Heart right ventricle (tissue), 16 donors: ENCODE results near the gene GUCY2F. TPM values are rescaled to one million over a fixed set of nuclear protein-coding genes. Genes with fewer than 3 reads are reported as not detected.

Experiments
- ATAC-seq, 8 donors: fragments of 200-7000 bp; cut with Tn5 transposase; one replicate each; pipeline ENCODE4 v1.9.1; 2020; ENCODE audit warnings: mild to moderate bottlenecking in 8 of 8, moderate library complexity in 8 of 8, moderate number of reproducible peaks in 1 of 8
- DNase-seq, 2 donors: peaks; one replicate each; pipeline ENCODE4 v3.0.0-alpha.2; 2020
- H3K27ac ChIP-seq, 10 donors: fragments of 200-600 bp; sonication (generic) in 2 of 10; one replicate each; pipeline versions ENCODE4 v1.5.0 to v1.8.0; 2020 to 2022; ENCODE audit warnings: mild to moderate bottlenecking in 3 of 10
- H3K27me3 ChIP-seq, 7 donors: fragments of 200-600 bp; one replicate each; pipeline ENCODE4 v1.8.0; 2021 to 2022; ENCODE audit warnings: mild to moderate bottlenecking in 2 of 7
- H3K36me3 ChIP-seq, 9 donors: fragments of 200-600 bp; sonication (generic) in 1 of 9; one replicate each; pipeline versions ENCODE4 v1.5.0 to v1.8.0; 2020 to 2022; ENCODE audit warnings: mild to moderate bottlenecking in 2 of 9
- H3K4me1 ChIP-seq, 9 donors: fragments of 200-600 bp; sonication (generic) in 1 of 9; one replicate each; pipeline versions ENCODE4 v1.5.0 to v1.8.0; 2020 to 2022; ENCODE audit warnings: mild to moderate bottlenecking in 4 of 9
- H3K4me3 ChIP-seq, 10 donors: fragments of 200-600 bp; sonication (generic) in 2 of 10; one replicate each; pipeline versions ENCODE4 v1.5.0 to v1.8.0; 2020 to 2022; ENCODE audit warnings: mild to moderate bottlenecking in 7 of 10, moderate library complexity in 2 of 10
- H3K9me3 ChIP-seq, 11 donors: fragments of 200-600 bp in 10 of 11; sonication (generic) in 2 of 11; one replicate each; pipeline versions ENCODE4 v1.5.0 to v1.8.0; 2013 to 2022; ENCODE audit warnings: mild to moderate bottlenecking in 2 of 11, control low read depth in 1 of 11, moderate library complexity in 1 of 11
- WGBS, 2 donors: extraction: QIAGEN DNeasy Blood & Tissue Kit; methylation state at CpG; one replicate each; pipeline ENCODE4 v1.1.7; 2013; ENCODE audit warnings: inconsistent platforms in 1 of 2; 5-methylcytosine and 5-hydroxymethylcytosine counted together
- intact Hi-C, 10 donors: fragments of 100-400 bp; cut with DNase I; formaldehyde crosslinking; loops; one replicate each; pipeline versions ENCODE4 v1.11.1 to v1.14.2; 2022
- polyA plus RNA-seq, 2 donors: library from polyadenylated mRNA; stranded (reverse); fragments of 200-250 nt; gene quantifications; one replicate each; pipeline ENCODE4 v1.2.3, GENCODE V29; 2013
- total RNA-seq, 10 donors: library from RNA; stranded (reverse); fragmentation: NEBNext Ultra II Directional in 3 of 10; extraction: Animal tissue kit (Norgen Biotek cat#: 25700) in 3 of 10; gene quantifications; one replicate each; pipeline versions ENCODE4 v1.2.1 to v1.2.4, GENCODE V29; 2021 to 2023
- TF ChIP-seq, protein P1 (sequence below), 9 donors: fragments of 200-600 bp; sonication (generic) in 2 of 9; IDR thresholded peaks; one replicate each; pipeline versions ENCODE4 v1.5.0 to v1.8.0; 2021 to 2022; ENCODE audit warnings: antibody characterized with exemption in 9 of 9, mild to moderate bottlenecking in 5 of 9, moderate library complexity in 1 of 9
- donor health status: Arrhythmogenic right ventricular cardiomyopathy.
- donor health status: ischemic (EF 13 %, LVEDD 7.1; RV severe dilation, severe dysfunction).
- donor health status: healthy with polysubstance abuse.
- donor health status: DM: no; HTN: yes; CAD: no.
- donor health status: DM: no; HTN: no; CAD: no.
- donor health status: ischemic (EF 25% LVEDD 6.9; RV normal size, moderate dysfunction).
- donor health status: ischemic (EF 25% LVEDD 5.7; RV mildly dilated, moderate dysfunction).
- donor health status: healthy.
- donor health status: DM: yes; HTN: yes; CAD: no.
- donor health status: Ischemic cardiomyopathy.
- donor health status: ischemic (EF 35%, LVEDD 5.7; RV mildly dilated, moderate dysfunction).
- donor health status: nonischemic (EF 11% LVEDD 7.7; RV severe dilation, severe dysfunction).
- donor health status: DM: yes; HTN: yes; CAD: no.
- donor health status: PGD.
- donor health status: ischemic (EF 29% LVEDD 5.4; RV normal size, mild dysfunction).
- donor health status: nonischemic (EF 23%, LVEDD 6.1; RV moderate dilation, normal function).

GUCY2F gene
- total and polyA plus RNA-seq, 12 donors = not detected

- TF ChIP-seq, protein P1, sequence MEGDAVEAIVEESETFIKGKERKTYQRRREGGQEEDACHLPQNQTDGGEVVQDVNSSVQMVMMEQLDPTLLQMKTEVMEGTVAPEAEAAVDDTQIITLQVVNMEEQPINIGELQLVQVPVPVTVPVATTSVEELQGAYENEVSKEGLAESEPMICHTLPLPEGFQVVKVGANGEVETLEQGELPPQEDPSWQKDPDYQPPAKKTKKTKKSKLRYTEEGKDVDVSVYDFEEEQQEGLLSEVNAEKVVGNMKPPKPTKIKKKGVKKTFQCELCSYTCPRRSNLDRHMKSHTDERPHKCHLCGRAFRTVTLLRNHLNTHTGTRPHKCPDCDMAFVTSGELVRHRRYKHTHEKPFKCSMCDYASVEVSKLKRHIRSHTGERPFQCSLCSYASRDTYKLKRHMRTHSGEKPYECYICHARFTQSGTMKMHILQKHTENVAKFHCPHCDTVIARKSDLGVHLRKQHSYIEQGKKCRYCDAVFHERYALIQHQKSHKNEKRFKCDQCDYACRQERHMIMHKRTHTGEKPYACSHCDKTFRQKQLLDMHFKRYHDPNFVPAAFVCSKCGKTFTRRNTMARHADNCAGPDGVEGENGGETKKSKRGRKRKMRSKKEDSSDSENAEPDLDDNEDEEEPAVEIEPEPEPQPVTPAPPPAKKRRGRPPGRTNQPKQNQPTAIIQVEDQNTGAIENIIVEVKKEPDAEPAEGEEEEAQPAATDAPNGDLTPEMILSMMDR (IDR thresholded peaks at IDR 0.05) = no peak
- no peak for ATAC-seq
Measured at GRCh38 chrX:109382332-109382731, 99.6 kb downstream of the GUCY2F start.

GRCh38 chrX:109378281-109378680, 103.6 kb downstream of the GUCY2F start:
- TF ChIP-seq, protein P1 (IDR thresholded peaks at IDR 0.05) = no peak
- Histone ChIP-seq H3K27ac (no peak overlapping the region), H3K4me1 (no peaks in the 10 kb centered on the region), H3K4me3 (no peak overlapping the region), H3K27me3 (peaks cover 0 to 30% (median 0%) of the 10 kb centered on the region in 7 donors), H3K9me3 (no peaks in the 10 kb centered on the region), H3K36me3 (no peaks in the 10 kb centered on the region)
- DNase-seq = no peak
- no peak for ATAC-seq
- 50 to 59% methylated on average over 1 of the region's 1 CpG for WGBS, 2 donors
- intact Hi-C loops = no loop called here

More at GRCh38 chrX:109382332-109382731, 99.6 kb downstream of the GUCY2F start:
- 86 to 88% methylated on average over 4 of the region's 4 CpGs for whole genome bisulfite sequencing, 2 donors
- Histone ChIP-seq H3K4me3 (no peak overlapping the region), H3K4me1 (no peaks in the 10 kb centered on the region), H3K36me3 (no peaks in the 10 kb centered on the region), H3K27me3 (peaks cover 0 to 55% (median 0%) of the 10 kb centered on the region in 7 donors), H3K9me3 (no peaks in the 10 kb centered on the region), H3K27ac (no peak overlapping the region)
- intact Hi-C loops = no loop called here
- no peak for DNase-seq

GRCh38 chrX:109374262-109374960, 107.5 kb downstream of the GUCY2F start:
- DNase-seq (no peak), ATAC-seq (no peak)
- Histone ChIP-seq H3K36me3 (no peaks in the 10 kb centered on the region), H3K27ac (no peak overlapping the region), H3K4me3 (no peak overlapping the region), H3K27me3 (peaks cover 0 to 33% (median 0%) of the 10 kb centered on the region in 7 donors), H3K9me3 (no peaks in the 10 kb centered on the region), H3K4me1 (no peaks in the 10 kb centered on the region)
- TF ChIP-seq, protein P1 (IDR thresholded peaks at IDR 0.05) = no peak
- intact Hi-C loops = no loop called here
- WGBS, 2 donors = 81 to 88% methylated on average over 1 of the region's 1 CpG

DNA sequence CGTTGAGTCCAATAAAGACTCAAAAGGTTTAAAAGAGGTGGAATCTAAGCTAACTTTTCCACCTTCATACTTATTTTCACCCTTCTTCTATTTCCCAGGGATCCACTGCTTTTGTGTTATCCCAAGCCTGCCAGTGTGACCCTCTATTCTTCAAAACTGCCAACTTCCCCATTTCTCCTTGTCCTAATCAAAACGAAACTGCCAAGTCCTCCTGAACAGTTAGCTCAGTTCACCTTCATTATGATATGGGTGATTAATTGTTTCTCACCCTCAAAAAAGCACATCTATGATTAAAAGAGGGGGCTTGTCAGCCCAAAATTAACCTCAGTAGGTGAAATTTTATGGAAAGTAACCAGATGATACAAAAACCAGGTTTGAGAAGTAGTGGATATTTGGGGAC, 108.4 kb downstream of the GUCY2F start:
- no peak for DNase-seq
- WGBS, 2 donors = 71 to 83% methylated on average over 2 of the region's 2 CpGs
- TF ChIP-seq, protein P1 (IDR thresholded peaks at IDR 0.05) = no peak
- no peak overlapping the region for H3K27ac ChIP-seq
- ATAC-seq = no peak
- no peaks in the 10 kb centered on the region for H3K36me3 ChIP-seq
- H3K4me1 ChIP-seq = no peaks in the 10 kb centered on the region
- H3K4me3 ChIP-seq = no peak overlapping the region
- intact Hi-C loops = no loop called here
- H3K9me3 ChIP-seq = no peaks in the 10 kb centered on the region
- peaks cover 0 to 41% (median 0%) of the 10 kb centered on the region in 7 donors for H3K27me3 ChIP-seq
